ENCODE measurements around the gene TRAPPC2.

TRAPPC2 gene

DNA sequence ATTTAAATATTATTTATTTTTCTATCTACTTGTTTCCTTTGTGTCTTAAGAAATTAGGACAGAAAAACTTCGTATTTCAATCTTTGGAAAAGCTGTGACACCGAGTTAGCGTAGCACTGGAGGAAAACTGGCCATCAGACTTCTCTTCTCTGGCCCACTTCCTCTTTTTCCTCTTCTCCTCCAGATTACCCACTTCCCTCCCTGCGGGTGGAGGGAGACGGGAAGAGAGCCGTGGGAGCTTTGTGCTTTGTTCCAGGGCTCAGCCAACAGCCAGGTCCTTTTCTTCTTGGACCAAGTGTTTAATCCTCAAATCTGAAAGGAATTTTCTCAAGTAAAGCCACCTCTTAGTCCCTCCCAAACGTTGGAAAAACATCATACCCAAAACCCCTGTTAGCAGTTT, 29.9 kb upstream of the TRAPPC2 start:
- Histone ChIP-seq H3K4me2 (ENCODE audit: low read length) (no peak overlapping the region), H3K79me2 (ENCODE audit: insufficient read depth, low read length) (no peaks in the 10 kb centered on the region), H2AFZ (ENCODE audit: low read length) (no peak overlapping the region), H3K27me3 (ENCODE audit: insufficient read depth, low read length) (no peaks in the 10 kb centered on the region), H3K9me3 (ENCODE audit: low read length) (no peaks in the 10 kb centered on the region), H3K4me1 (ENCODE audit: insufficient read depth, low read length, severe bottlenecking) (peaks cover 5% of the 10 kb centered on the region), H3K9me2 (ENCODE audit: low read depth, low read length) (no peaks in the 10 kb centered on the region), H3K9ac (ENCODE audit: low read length) (no peak overlapping the region), H3K36me3 (ENCODE audit: insufficient read depth, low read length) (peaks cover 96% of the 10 kb centered on the region), H3K4me3 (ENCODE audit: low read depth, low read length, poor library complexity, severe bottlenecking) (no peak overlapping the region), H3F3A (ENCODE audit: insufficient read depth, low read length) (no peaks in the 10 kb centered on the region), H3K27ac (ENCODE audit: low read depth, low read length, poor library complexity, severe bottlenecking) (no peak overlapping the region), H4K20me1 (ENCODE audit: insufficient read depth, low read length) (no peaks in the 10 kb centered on the region)
- TF ChIP-seq EZH2 (IDR thresholded peaks at IDR 0.05; ENCODE audit: borderline replicate concordance, low read length) = no peak

DNA sequence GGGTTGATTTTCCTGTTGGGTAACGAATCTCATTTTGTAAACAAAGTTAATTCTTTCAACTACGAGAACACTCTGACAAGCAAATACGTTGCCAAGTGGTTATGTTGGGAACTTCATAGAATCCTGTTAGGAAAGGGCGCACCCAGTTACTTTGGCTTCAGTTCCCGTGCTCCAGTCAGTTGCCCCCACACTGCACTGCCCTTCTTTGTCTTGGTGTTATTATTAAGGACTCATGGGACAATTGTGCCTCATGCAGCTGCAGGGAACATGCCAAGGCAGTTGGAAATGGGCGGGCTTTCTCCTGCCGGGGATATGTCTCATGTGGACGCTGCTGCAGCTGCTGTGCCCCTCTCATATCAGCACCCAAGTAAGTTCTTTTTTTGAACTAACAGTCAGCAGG, 29.1 kb upstream of the TRAPPC2 start:
- no peak overlapping the region for H3K4me3 ChIP-seq (ENCODE audit: low read depth, low read length, poor library complexity, severe bottlenecking)
- no peaks in the 10 kb centered on the region for H3K79me2 ChIP-seq (ENCODE audit: insufficient read depth, low read length)
- no peaks in the 10 kb centered on the region for H3F3A ChIP-seq (ENCODE audit: insufficient read depth, low read length)
- H3K27me3 ChIP-seq (ENCODE audit: insufficient read depth, low read length) = no peaks in the 10 kb centered on the region
- H3K36me3 ChIP-seq (ENCODE audit: insufficient read depth, low read length) = peaks cover 94% of the 10 kb centered on the region
- H3K9me3 ChIP-seq (ENCODE audit: low read length) = no peaks in the 10 kb centered on the region
- H3K4me2 ChIP-seq (ENCODE audit: low read length) = no peak overlapping the region
- TF ChIP-seq, protein P1, sequence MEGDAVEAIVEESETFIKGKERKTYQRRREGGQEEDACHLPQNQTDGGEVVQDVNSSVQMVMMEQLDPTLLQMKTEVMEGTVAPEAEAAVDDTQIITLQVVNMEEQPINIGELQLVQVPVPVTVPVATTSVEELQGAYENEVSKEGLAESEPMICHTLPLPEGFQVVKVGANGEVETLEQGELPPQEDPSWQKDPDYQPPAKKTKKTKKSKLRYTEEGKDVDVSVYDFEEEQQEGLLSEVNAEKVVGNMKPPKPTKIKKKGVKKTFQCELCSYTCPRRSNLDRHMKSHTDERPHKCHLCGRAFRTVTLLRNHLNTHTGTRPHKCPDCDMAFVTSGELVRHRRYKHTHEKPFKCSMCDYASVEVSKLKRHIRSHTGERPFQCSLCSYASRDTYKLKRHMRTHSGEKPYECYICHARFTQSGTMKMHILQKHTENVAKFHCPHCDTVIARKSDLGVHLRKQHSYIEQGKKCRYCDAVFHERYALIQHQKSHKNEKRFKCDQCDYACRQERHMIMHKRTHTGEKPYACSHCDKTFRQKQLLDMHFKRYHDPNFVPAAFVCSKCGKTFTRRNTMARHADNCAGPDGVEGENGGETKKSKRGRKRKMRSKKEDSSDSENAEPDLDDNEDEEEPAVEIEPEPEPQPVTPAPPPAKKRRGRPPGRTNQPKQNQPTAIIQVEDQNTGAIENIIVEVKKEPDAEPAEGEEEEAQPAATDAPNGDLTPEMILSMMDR (IDR thresholded peaks at IDR 0.05; ENCODE audit: low read length) = no peak
- no peak for TF ChIP-seq EZH2 (IDR thresholded peaks at IDR 0.05; ENCODE audit: borderline replicate concordance, low read length)
- no peaks in the 10 kb centered on the region for H4K20me1 ChIP-seq (ENCODE audit: insufficient read depth, low read length)
- no peaks in the 10 kb centered on the region for H3K9me2 ChIP-seq (ENCODE audit: low read depth, low read length)
- no peak overlapping the region for H2AFZ ChIP-seq (ENCODE audit: low read length)
- no peak overlapping the region for H3K27ac ChIP-seq (ENCODE audit: low read depth, low read length, poor library complexity, severe bottlenecking)
- H3K4me1 ChIP-seq (ENCODE audit: insufficient read depth, low read length, severe bottlenecking) = peaks cover 13% of the 10 kb centered on the region
- H3K9ac ChIP-seq (ENCODE audit: low read length) = no peak overlapping the region

DNA sequence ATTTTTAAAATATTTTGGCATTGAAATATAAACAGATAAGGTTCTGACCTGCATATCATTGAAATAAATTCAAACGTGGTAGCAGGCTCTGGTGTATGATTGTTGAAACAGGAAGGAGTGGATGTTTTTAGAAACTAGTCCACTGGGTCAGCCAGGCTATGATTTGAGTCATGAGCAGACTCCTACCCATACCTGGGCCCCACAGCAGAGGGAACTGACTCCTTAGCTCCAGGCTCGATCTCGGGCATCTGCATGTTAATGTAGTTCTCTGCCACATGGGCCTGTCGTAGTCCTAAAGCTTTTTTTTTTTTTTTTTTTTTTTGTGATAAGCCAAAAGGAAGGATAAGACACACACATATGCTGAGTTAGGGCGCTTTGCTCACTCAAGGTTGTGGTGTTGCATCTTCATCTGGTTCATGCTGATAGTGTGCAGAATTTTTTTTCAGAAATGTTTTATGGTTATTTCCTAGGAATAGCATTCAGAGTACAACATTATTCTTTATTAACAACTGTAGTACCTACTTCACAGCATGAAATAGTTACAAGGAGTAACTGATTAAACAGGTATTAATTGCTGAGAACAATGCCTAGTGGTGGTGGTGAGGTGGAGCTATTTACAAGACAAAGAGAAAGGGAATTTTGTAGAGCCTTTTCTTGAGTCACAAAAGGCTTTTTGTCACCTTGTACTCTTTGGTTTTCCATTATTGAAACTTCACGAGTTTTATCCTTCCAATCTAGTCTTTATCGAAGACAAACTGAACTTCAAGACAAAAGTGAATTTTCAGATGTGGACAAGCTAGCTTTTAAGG, 27.4 kb upstream of the TRAPPC2 start:
- Histone ChIP-seq H3K9ac (ENCODE audit: low read length) (no peak overlapping the region), H3K79me2 (ENCODE audit: insufficient read depth, low read length) (no peaks in the 10 kb centered on the region), H3K9me2 (ENCODE audit: low read depth, low read length) (no peaks in the 10 kb centered on the region), H3K27ac (ENCODE audit: low read depth, low read length, poor library complexity, severe bottlenecking) (no peak overlapping the region), H3K36me3 (ENCODE audit: insufficient read depth, low read length) (peaks cover 94% of the 10 kb centered on the region), H3F3A (ENCODE audit: insufficient read depth, low read length) (no peaks in the 10 kb centered on the region), H2AFZ (ENCODE audit: low read length) (no peak overlapping the region), H3K4me3 (ENCODE audit: low read depth, low read length, poor library complexity, severe bottlenecking) (no peak overlapping the region), H3K27me3 (ENCODE audit: insufficient read depth, low read length) (no peaks in the 10 kb centered on the region), H3K4me2 (ENCODE audit: low read length) (no peak overlapping the region), H3K9me3 (ENCODE audit: low read length) (no peaks in the 10 kb centered on the region), H4K20me1 (ENCODE audit: insufficient read depth, low read length) (no peaks in the 10 kb centered on the region), H3K4me1 (ENCODE audit: insufficient read depth, low read length, severe bottlenecking) (peaks cover 21% of the 10 kb centered on the region)
- TF ChIP-seq, protein P1 (IDR thresholded peaks at IDR 0.05; ENCODE audit: low read length) = no peak
- TF ChIP-seq EZH2 (IDR thresholded peaks at IDR 0.05; ENCODE audit: borderline replicate concordance, low read length) = no peak

DNA sequence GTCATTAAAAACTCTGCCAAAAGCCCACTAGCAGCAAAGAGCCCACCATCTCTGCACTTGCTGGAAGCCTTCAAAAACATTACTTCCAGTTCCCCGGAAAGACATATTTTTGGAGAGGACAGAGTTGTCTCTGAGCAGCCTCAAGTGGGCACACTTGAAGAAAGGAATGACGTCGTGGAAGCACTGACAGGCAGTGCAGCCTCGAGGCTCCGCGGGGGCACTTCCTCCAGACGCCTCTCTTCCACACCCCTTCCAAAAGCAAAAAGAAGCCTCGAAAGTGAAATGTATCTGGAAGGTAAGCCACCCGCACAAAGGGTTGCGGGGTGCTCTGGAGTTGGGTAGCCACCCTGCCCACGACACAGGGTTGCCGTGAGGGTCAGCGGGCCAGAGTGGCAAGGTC, 26.0 kb upstream of the TRAPPC2 start:
- Histone ChIP-seq H2AFZ (ENCODE audit: low read length) (no peak overlapping the region), H3K9me3 (ENCODE audit: low read length) (no peaks in the 10 kb centered on the region), H3K9me2 (ENCODE audit: low read depth, low read length) (no peaks in the 10 kb centered on the region), H4K20me1 (ENCODE audit: insufficient read depth, low read length) (no peaks in the 10 kb centered on the region), H3K27me3 (ENCODE audit: insufficient read depth, low read length) (no peaks in the 10 kb centered on the region), H3F3A (ENCODE audit: insufficient read depth, low read length) (no peaks in the 10 kb centered on the region), H3K36me3 (ENCODE audit: insufficient read depth, low read length) (peaks cover 93% of the 10 kb centered on the region), H3K79me2 (ENCODE audit: insufficient read depth, low read length) (no peaks in the 10 kb centered on the region), H3K4me2 (ENCODE audit: low read length) (no peak overlapping the region), H3K27ac (ENCODE audit: low read depth, low read length, poor library complexity, severe bottlenecking) (no peak overlapping the region), H3K4me3 (ENCODE audit: low read depth, low read length, poor library complexity, severe bottlenecking) (no peak overlapping the region), H3K4me1 (ENCODE audit: insufficient read depth, low read length, severe bottlenecking) (peaks cover 21% of the 10 kb centered on the region), H3K9ac (ENCODE audit: low read length) (no peak overlapping the region)
- TF ChIP-seq, protein P1 (IDR thresholded peaks at IDR 0.05; ENCODE audit: low read length) = no peak
- no peak for TF ChIP-seq EZH2 (IDR thresholded peaks at IDR 0.05; ENCODE audit: borderline replicate concordance, low read length)
